SU-DHL-6 (cell line): ENCODE data around the gene ACAA1.

Experiments used
- EZH2phosphoT487 ChIP-seq: fragments of 200-600 bp; sonication (generic), shearing (Covaris generic); conservative IDR thresholded peaks from 2 replicates; pipeline ENCODE4 v1.6.1; 2018; ENCODE audit warnings: mild to moderate bottlenecking, antibody characterized with exemption, low read length, moderate library complexity, mixed read lengths
- TF ChIP-seq, protein P1 (sequence below): fragments of 200-600 bp; sonication (generic); IDR thresholded peaks from one replicate; pipeline ENCODE4 v1.5.1; 2017; ENCODE audit warnings: antibody characterized with exemption, mild to moderate bottlenecking, low read length, moderate library complexity; ENCODE audit not compliant: insufficient read depth, poor library complexity, severe bottlenecking

DNA sequence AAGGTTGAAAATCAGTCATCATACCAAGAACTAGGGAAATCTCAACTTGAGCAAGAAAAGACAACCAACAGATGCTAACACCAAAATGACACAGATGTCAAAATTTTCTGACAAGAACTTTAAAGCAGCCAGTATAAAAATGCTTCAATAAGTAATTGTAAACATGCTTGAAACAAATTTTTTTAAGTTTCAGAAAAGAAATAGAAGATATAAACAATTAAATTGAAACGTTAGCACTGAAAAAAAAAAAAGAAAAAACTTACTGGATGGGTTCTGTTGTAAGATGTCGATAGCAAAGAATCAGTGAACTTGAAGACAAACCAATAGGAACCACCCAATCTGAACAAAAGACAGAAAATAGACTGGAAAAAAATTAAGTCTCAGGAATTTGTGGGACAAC is 9.6 kb upstream of the ACAA1 start:
- TF ChIP-seq, protein P1, sequence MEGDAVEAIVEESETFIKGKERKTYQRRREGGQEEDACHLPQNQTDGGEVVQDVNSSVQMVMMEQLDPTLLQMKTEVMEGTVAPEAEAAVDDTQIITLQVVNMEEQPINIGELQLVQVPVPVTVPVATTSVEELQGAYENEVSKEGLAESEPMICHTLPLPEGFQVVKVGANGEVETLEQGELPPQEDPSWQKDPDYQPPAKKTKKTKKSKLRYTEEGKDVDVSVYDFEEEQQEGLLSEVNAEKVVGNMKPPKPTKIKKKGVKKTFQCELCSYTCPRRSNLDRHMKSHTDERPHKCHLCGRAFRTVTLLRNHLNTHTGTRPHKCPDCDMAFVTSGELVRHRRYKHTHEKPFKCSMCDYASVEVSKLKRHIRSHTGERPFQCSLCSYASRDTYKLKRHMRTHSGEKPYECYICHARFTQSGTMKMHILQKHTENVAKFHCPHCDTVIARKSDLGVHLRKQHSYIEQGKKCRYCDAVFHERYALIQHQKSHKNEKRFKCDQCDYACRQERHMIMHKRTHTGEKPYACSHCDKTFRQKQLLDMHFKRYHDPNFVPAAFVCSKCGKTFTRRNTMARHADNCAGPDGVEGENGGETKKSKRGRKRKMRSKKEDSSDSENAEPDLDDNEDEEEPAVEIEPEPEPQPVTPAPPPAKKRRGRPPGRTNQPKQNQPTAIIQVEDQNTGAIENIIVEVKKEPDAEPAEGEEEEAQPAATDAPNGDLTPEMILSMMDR: no peak
- no peak for TF ChIP-seq EZH2phosphoT487
